ENCODE measurements around the gene UHRF2. TPM values are rescaled to one million over a fixed set of nuclear protein-coding genes. Genes with fewer than 3 reads are reported as not detected.

The UHRF2 gene
- total RNA-seq, 1 donor from 2014 or later = 59.4 TPM

DNA sequence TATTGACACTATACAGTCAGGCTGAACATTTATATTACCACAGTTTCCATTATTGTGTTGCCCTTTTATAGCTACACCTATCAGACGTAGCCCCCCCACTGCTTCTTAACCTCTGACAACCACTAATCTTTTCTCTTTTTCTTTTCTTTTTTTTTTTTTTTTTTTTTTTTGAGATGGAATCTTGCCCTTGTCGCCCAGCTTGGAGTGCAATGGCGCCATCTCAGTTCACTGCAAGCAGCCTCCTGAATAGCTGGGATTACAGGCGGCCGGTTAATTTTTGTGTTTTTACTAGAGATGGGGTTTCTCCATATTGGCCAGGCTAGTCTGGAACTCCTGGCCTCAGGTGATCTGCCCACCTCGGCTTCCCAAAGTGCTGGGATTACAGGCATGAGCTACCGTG lies 75.4 kb downstream of the UHRF2 start:
- no peak overlapping the region for H3K27ac Mint-ChIP-seq (ENCODE audit: unreplicated experiment)
- TF ChIP-seq, protein P1, sequence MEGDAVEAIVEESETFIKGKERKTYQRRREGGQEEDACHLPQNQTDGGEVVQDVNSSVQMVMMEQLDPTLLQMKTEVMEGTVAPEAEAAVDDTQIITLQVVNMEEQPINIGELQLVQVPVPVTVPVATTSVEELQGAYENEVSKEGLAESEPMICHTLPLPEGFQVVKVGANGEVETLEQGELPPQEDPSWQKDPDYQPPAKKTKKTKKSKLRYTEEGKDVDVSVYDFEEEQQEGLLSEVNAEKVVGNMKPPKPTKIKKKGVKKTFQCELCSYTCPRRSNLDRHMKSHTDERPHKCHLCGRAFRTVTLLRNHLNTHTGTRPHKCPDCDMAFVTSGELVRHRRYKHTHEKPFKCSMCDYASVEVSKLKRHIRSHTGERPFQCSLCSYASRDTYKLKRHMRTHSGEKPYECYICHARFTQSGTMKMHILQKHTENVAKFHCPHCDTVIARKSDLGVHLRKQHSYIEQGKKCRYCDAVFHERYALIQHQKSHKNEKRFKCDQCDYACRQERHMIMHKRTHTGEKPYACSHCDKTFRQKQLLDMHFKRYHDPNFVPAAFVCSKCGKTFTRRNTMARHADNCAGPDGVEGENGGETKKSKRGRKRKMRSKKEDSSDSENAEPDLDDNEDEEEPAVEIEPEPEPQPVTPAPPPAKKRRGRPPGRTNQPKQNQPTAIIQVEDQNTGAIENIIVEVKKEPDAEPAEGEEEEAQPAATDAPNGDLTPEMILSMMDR (conservative IDR thresholded peaks at IDR 0.05) = no peak
- H3K9me3 Mint-ChIP-seq = no peaks in the 10 kb centered on the region
- no peaks in the 10 kb centered on the region for H3K27me3 Mint-ChIP-seq (ENCODE audit: low read depth)
- H3K36me3 Mint-ChIP-seq (ENCODE audit: low read depth) = peaks cover 10% of the 10 kb centered on the region
- DNase-seq (ENCODE audit: low read depth, low spot score) = no peak
- no peak overlapping the region for H3K4me3 Mint-ChIP-seq
- no peaks in the 10 kb centered on the region for H3K4me1 Mint-ChIP-seq

DNA sequence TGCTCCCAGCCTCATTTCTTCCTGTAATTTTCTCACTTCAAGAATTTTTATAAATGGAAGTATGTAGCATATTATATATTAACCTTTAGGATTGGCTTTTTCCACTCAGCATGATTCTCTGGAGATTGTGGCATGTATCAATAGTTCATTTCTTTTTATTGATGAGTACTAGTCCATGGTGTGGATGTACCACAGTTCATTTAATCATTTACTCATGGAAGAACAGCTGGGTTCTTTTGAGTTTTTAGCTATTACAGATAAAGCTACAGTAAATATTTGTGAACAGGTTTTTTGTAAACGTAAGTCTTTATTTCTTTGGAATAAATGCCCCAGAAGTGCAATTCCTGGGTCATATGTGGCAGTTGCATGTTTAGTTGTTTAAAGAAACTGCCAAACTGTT lies 76.1 kb downstream of the UHRF2 start:
- DNase-seq (ENCODE audit: low read depth, low spot score) = no peak
- TF ChIP-seq, protein P1 (conservative IDR thresholded peaks at IDR 0.05) = no peak
- H3K36me3 Mint-ChIP-seq (ENCODE audit: low read depth) = peaks cover 12% of the 10 kb centered on the region
- H3K27me3 Mint-ChIP-seq (ENCODE audit: low read depth) = no peaks in the 10 kb centered on the region
- no peaks in the 10 kb centered on the region for H3K9me3 Mint-ChIP-seq
- no peaks in the 10 kb centered on the region for H3K4me1 Mint-ChIP-seq
- H3K4me3 Mint-ChIP-seq = no peak overlapping the region
- no peak overlapping the region for H3K27ac Mint-ChIP-seq (ENCODE audit: unreplicated experiment)

DNA sequence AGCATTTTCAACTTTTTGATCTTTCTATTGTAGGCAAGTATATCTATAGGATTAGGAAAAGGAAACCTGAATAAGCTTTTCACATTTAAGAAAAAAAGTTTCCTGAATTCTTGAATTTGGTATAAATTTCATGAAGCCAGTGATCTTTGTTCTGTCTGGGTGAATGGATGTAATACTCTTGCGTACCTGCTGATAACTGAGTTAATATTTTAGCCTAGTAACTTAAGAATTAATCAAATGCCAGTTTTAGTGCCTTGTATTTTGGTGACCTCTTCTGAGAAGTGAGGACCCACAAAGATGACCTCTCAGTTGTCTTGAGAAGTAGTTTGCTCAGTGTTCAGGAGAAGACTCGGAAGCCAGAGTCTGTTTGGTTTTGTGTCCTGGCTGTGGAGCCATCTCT lies 77.9 kb downstream of the UHRF2 start:
- H3K36me3 Mint-ChIP-seq (ENCODE audit: low read depth) = peaks cover 9% of the 10 kb centered on the region
- no peaks in the 10 kb centered on the region for H3K4me1 Mint-ChIP-seq
- H3K27me3 Mint-ChIP-seq (ENCODE audit: low read depth) = no peaks in the 10 kb centered on the region
- H3K9me3 Mint-ChIP-seq = no peaks in the 10 kb centered on the region
- TF ChIP-seq, protein P1 (conservative IDR thresholded peaks at IDR 0.05) = no peak
- no peak overlapping the region for H3K4me3 Mint-ChIP-seq
- no peak for DNase-seq (ENCODE audit: low read depth, low spot score)
- H3K27ac Mint-ChIP-seq (ENCODE audit: unreplicated experiment) = no peak overlapping the region

DNA sequence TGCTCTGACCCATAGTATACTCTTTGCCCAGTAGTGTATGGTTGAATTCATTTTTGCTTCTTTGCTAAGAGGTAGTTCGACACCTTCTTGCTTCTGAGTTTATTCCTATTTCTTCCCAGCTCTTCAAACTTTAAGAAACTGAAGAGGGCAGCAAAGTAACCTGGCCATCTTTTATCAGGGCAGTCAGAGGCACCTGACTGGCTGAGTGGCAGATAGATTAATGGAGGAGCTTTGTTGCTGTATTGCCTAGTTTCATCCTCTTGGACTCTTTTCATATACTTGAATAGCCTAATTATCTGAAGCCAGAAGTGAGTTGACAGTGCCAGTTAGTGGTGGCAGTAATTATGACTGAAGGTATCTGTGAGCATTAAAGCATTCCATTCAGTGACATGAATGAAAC lies 82.5 kb downstream of the UHRF2 start:
- no peak for DNase-seq (ENCODE audit: low read depth, low spot score)
- TF ChIP-seq, protein P1 (conservative IDR thresholded peaks at IDR 0.05) = no peak
- no peak overlapping the region for H3K4me3 Mint-ChIP-seq
- peaks cover 6% of the 10 kb centered on the region for H3K36me3 Mint-ChIP-seq (ENCODE audit: low read depth)
- H3K27ac Mint-ChIP-seq (ENCODE audit: unreplicated experiment) = peak overlapping the region; percentile 59
- no peaks in the 10 kb centered on the region for H3K27me3 Mint-ChIP-seq (ENCODE audit: low read depth)
- no peaks in the 10 kb centered on the region for H3K9me3 Mint-ChIP-seq
- H3K4me1 Mint-ChIP-seq = no peaks in the 10 kb centered on the region

DNA sequence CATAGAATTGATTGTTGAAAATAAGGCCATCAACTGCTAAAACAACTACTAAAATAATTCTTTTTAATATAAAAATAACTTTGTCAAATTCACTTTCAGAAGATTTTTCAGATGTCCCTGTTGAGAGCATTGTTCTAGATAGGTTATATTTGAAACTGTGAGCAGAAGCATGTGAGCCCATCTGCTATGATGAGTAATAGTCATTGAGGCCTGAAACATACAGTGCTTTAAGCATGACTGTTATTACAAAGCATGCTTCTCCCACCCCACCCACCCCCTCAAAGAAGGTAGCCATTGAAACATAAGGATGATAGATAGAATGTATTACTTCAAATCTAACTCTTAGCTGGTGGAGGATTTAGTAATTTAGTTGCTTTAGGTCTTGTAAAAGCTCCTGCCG lies 86.0 kb downstream of the UHRF2 start:
- Mint-ChIP-seq H3K27me3 (ENCODE audit: low read depth) (no peaks in the 10 kb centered on the region), H3K27ac (ENCODE audit: unreplicated experiment) (no peak overlapping the region), H3K9me3 (no peaks in the 10 kb centered on the region), H3K36me3 (ENCODE audit: low read depth) (peaks cover 6% of the 10 kb centered on the region), H3K4me1 (no peaks in the 10 kb centered on the region), H3K4me3 (no peak overlapping the region)
- TF ChIP-seq, protein P1 (conservative IDR thresholded peaks at IDR 0.05) = no peak
- no peak for DNase-seq (ENCODE audit: low read depth, low spot score)

Data from neural crest cell (in vitro differentiated cells).